DND-41 (cell line): Measurements from ENCODE around the gene SLC39A12.

Experiments used
- EZH2 ChIP-seq: IDR thresholded peaks from 3 replicates; pipeline ENCODE4 v1.6.1; 2012; ENCODE audit warnings: borderline replicate concordance, low read depth, mild to moderate bottlenecking, moderate library complexity, low read length, inconsistent platforms; ENCODE audit not compliant: severe bottlenecking
- TF ChIP-seq, protein P1 (sequence below): IDR thresholded peaks from 2 replicates; pipeline ENCODE4 v1.5.1; 2012; ENCODE audit warnings: borderline replicate concordance, low read length, moderate library complexity, mild to moderate bottlenecking; ENCODE audit not compliant: poor library complexity, severe bottlenecking; ENCODE audit errors: extremely low read depth

DNA sequence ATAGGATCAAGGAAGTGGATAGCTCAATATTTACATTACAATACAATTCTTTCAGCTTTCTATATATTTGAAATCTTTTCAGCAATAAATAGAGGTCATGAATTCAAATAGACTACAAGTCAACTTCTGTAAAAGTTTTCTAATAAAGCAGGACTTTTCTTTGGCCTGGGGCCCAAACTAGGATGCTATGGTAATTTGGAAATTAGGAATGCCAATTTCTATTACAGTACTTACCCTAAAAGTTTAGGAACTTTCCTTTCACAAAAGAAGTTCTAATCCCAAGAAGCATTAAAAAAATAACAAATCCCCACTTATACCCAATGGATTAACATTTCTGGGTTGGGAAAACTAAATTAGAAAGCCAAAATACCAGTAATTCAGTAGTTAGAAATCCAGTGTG lies 40.5 kb downstream of the SLC39A12 start:
- TF ChIP-seq, protein P1, sequence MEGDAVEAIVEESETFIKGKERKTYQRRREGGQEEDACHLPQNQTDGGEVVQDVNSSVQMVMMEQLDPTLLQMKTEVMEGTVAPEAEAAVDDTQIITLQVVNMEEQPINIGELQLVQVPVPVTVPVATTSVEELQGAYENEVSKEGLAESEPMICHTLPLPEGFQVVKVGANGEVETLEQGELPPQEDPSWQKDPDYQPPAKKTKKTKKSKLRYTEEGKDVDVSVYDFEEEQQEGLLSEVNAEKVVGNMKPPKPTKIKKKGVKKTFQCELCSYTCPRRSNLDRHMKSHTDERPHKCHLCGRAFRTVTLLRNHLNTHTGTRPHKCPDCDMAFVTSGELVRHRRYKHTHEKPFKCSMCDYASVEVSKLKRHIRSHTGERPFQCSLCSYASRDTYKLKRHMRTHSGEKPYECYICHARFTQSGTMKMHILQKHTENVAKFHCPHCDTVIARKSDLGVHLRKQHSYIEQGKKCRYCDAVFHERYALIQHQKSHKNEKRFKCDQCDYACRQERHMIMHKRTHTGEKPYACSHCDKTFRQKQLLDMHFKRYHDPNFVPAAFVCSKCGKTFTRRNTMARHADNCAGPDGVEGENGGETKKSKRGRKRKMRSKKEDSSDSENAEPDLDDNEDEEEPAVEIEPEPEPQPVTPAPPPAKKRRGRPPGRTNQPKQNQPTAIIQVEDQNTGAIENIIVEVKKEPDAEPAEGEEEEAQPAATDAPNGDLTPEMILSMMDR = no peak
- TF ChIP-seq EZH2 = no peak
